GM12801 (cell line): ENCODE measurements around the gene TBC1D20.

ENCODE experiments used
- TF ChIP-seq, protein P1 (sequence below): IDR thresholded peaks from one replicate; pipeline ENCODE4 v1.5.1; 2011; ENCODE audit warnings: control low read depth; ENCODE audit not compliant: insufficient read length; ENCODE audit errors: extremely low read depth

The TBC1D20 gene

GRCh38 chr20:445514-446336 is 16.6 kb downstream of the TBC1D20 start:
- TF ChIP-seq, protein P1, sequence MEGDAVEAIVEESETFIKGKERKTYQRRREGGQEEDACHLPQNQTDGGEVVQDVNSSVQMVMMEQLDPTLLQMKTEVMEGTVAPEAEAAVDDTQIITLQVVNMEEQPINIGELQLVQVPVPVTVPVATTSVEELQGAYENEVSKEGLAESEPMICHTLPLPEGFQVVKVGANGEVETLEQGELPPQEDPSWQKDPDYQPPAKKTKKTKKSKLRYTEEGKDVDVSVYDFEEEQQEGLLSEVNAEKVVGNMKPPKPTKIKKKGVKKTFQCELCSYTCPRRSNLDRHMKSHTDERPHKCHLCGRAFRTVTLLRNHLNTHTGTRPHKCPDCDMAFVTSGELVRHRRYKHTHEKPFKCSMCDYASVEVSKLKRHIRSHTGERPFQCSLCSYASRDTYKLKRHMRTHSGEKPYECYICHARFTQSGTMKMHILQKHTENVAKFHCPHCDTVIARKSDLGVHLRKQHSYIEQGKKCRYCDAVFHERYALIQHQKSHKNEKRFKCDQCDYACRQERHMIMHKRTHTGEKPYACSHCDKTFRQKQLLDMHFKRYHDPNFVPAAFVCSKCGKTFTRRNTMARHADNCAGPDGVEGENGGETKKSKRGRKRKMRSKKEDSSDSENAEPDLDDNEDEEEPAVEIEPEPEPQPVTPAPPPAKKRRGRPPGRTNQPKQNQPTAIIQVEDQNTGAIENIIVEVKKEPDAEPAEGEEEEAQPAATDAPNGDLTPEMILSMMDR = no peak

- TF ChIP-seq, protein P1 = no peak
Observed at GRCh38 chr20:444862-445426, 17.4 kb downstream of the TBC1D20 start.

- TF ChIP-seq, protein P1 = no peak
Observed at GRCh38 chr20:444117-444516, 18.2 kb downstream of the TBC1D20 start.

GRCh38 chr20:443223-443775 is 19.0 kb downstream of the TBC1D20 start:
- TF ChIP-seq, protein P1 = no peak

DNA sequence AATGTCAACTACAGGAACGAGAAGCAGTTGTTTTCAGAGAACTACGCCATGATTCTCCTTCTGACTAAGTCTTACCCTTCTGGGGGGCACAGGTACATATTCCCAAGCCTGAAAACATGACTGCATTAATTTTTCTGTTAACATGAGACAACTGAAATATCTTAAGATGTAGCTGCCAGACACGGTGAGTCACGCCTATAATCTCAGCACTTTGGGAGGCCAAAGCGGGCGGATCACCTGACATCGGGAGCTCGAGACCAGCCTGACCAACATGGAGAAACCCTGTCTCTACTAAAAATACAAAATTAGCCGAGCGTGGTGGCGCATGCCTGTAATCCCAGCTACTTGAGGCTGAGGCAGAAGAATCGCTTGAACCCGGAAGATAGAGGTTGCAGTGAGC is 21.7 kb downstream of the TBC1D20 start:
- TF ChIP-seq, protein P1 = no peak

- TF ChIP-seq, protein P1 = no peak
Observed at GRCh38 chr20:440148-440547, 22.2 kb downstream of the TBC1D20 start.

DNA sequence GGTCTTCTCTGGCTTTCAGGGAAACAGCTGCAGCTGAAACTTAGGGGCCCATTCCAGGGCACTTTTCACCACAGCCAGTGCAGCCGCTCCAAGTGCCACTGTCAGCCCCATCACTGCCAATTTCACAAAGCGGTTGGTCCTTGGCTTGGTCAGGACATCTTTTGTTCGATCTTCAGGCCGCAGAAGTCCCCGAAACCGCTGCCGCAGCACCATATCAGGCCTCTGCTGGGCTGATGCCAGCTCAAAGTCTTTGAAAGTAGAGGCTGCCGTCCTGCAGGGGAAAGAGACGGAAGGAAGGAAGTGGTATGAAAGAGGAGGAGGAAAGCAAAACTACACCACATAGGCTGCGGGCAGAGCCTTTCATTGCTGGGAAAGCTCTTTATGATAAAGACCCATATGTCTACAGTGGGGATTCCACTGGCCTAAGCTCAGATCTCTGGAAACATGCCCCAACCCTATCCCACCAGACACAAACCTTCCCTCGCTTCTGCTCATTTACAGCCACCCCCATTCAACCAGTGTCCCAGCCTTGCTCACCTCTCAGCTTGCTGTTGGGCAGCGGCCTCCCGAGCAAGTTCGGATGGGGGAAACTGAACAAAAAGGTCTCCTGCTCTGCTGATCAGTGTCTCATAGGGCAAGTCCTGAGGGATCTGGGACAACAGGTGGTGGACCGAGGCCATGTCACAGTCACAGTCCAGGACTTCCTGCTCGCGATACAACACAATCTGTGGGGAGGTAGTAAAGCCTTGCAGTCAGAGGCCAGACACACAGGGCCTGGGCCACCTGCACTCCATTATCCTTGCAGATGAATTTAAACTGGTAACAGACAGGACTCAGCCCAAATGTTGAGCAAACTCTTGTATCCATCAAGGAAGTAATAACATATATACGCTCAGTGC is 23.5 kb downstream of the TBC1D20 start:
- TF ChIP-seq, protein P1 = no peak
